Measurements from ENCODE around the gene MCRIP1. TPM values are rescaled to one million over a fixed set of nuclear protein-coding genes. Genes with fewer than 3 reads are reported as not detected.

MCRIP1 gene
- total RNA-seq, 1 experiment from 2014 or later = 58.3 TPM

- no peak for DNase-seq (ENCODE audit: low read depth)
These were observed 28.3 kb downstream of the MCRIP1 start for GRCh38 chr17:81804559-81805399.

- DNase-seq (ENCODE audit: low read depth) = no peak
These were observed 29.1 kb downstream of the MCRIP1 start, which contains the start of gene GCGR for GRCh38 chr17:81803728-81804558. Gene GCGR (plus strand): TSS chr17:81804150. CDS start chr17:81809019, 4,869 bp downstream.

GRCh38 chr17:81802856-81803643 is 30.0 kb downstream of the MCRIP1 start:
- DNase-seq (ENCODE audit: low read depth) = no peak

GRCh38 chr17:81802048-81802758 is 30.9 kb downstream of the MCRIP1 start:
- no peak for DNase-seq (ENCODE audit: low read depth)

- no peak for DNase-seq (ENCODE audit: low read depth)
These were observed 31.8 kb downstream of the MCRIP1 start for GRCh38 chr17:81801327-81801726.

GRCh38 chr17:81794509-81794908 is 38.6 kb downstream of the MCRIP1 start:
- DNase-seq (ENCODE audit: low read depth) = no peak

GRCh38 chr17:81794074-81794476 is 39.0 kb downstream of the MCRIP1 start:
- no peak for DNase-seq (ENCODE audit: low read depth)

GRCh38 chr17:81792675-81793615 is 40.1 kb downstream of the MCRIP1 start:
- no peak for DNase-seq (ENCODE audit: low read depth)

Other genes with a start within 250 kb of the MCRIP1 start
- gene NPLOC4, start 196.2 kb downstream of the MCRIP1 start, total RNA-seq (2014; rRNA removed; shearing (Covaris generic)) = 53.7 and 79.7 TPM in 2 replicates
- 2.5 and 5.3 TPM in 2 replicates for gene TSPAN10, start 196.1 kb downstream of the MCRIP1 start, total RNA-seq (2014; rRNA removed; shearing (Covaris generic))
- gene PDE6G, start 176.7 kb downstream of the MCRIP1 start, total RNA-seq (2014; rRNA removed; shearing (Covaris generic)) = 0.94 TPM in 1 of 2 replicates, not detected in the other
- gene OXLD1, start 166.7 kb downstream of the MCRIP1 start, total RNA-seq (2014; rRNA removed; shearing (Covaris generic)) = 39.3 and 48.3 TPM in 2 replicates
- gene CCDC137, start 166.6 kb downstream of the MCRIP1 start, total RNA-seq (2014; rRNA removed; shearing (Covaris generic)) = 14.6 and 32.1 TPM in 2 replicates
- gene ARL16, start 149.5 kb downstream of the MCRIP1 start, total RNA-seq (2014; rRNA removed; shearing (Covaris generic)) = 36.0 and 39.9 TPM in 2 replicates
- gene HGS, start 149.3 kb downstream of the MCRIP1 start, total RNA-seq (2014; rRNA removed; shearing (Covaris generic)) = 52.4 and 101 TPM in 2 replicates
- 11.7 and 14.1 TPM in 2 replicates for gene MRPL12, start 129.9 kb downstream of the MCRIP1 start, total RNA-seq (2014; rRNA removed; shearing (Covaris generic))
- 49.0 and 61.8 TPM in 2 replicates for gene SLC25A10, start 121.0 kb downstream of the MCRIP1 start, total RNA-seq (2014; rRNA removed; shearing (Covaris generic))
- not detected in 2 replicates for gene GCGR, start 29.1 kb downstream of the MCRIP1 start, total RNA-seq (2014; rRNA removed; shearing (Covaris generic))
- gene PPP1R27, start 1.8 kb upstream of the MCRIP1 start, total RNA-seq (2014; rRNA removed; shearing (Covaris generic)) = not detected in 2 replicates
- gene P4HB, start 27.2 kb upstream of the MCRIP1 start, total RNA-seq (2014; rRNA removed; shearing (Covaris generic)) = 1,409 and 1,513 TPM in 2 replicates
- 124 and 207 TPM in 2 replicates for gene ARHGDIA, start 38.0 kb upstream of the MCRIP1 start, total RNA-seq (2014; rRNA removed; shearing (Covaris generic))
- gene ALYREF, start 58.3 kb upstream of the MCRIP1 start, total RNA-seq (2014; rRNA removed; shearing (Covaris generic)) = 184 and 197 TPM in 2 replicates
- 201 and 233 TPM in 2 replicates for gene ANAPC11, start 58.4 kb upstream of the MCRIP1 start, total RNA-seq (2014; rRNA removed; shearing (Covaris generic))
- gene NPB, start 68.9 kb upstream of the MCRIP1 start, total RNA-seq (2014; rRNA removed; shearing (Covaris generic)) = 0.44 and 0.59 TPM in 2 replicates
- 36.0 and 43.4 TPM in 2 replicates for gene PCYT2, start 78.1 kb upstream of the MCRIP1 start, total RNA-seq (2014; rRNA removed; shearing (Covaris generic))
- 13.5 and 22.0 TPM in 2 replicates for gene SIRT7, start 84.9 kb upstream of the MCRIP1 start, total RNA-seq (2014; rRNA removed; shearing (Covaris generic))
- 8.1 and 15.1 TPM in 2 replicates for gene MAFG, start 94.4 kb upstream of the MCRIP1 start, total RNA-seq (2014; rRNA removed; shearing (Covaris generic))
- gene PYCR1, start 104.0 kb upstream of the MCRIP1 start, total RNA-seq (2014; rRNA removed; shearing (Covaris generic)) = 57.5 and 80.8 TPM in 2 replicates
- not detected in 2 replicates for gene MYADML2, start 113.9 kb upstream of the MCRIP1 start, total RNA-seq (2014; rRNA removed; shearing (Covaris generic))
- gene NOTUM, start 127.9 kb upstream of the MCRIP1 start, total RNA-seq (2014; rRNA removed; shearing (Covaris generic)) = 3.0 and 3.2 TPM in 2 replicates
- 27.4 and 33.0 TPM in 2 replicates for gene ASPSCR1, start 144.3 kb upstream of the MCRIP1 start, total RNA-seq (2014; rRNA removed; shearing (Covaris generic))
- gene CENPX, start 189.6 kb upstream of the MCRIP1 start, total RNA-seq (2014; rRNA removed; shearing (Covaris generic)) = 121 and 155 TPM in 2 replicates
- gene LRRC45, start 190.0 kb upstream of the MCRIP1 start, total RNA-seq (2014; rRNA removed; shearing (Covaris generic)) = 6.2 and 20.8 TPM in 2 replicates
- gene RAC3, start 198.4 kb upstream of the MCRIP1 start, total RNA-seq (2014; rRNA removed; shearing (Covaris generic)) = 16.4 and 19.8 TPM in 2 replicates
- gene DCXR, start 204.4 kb upstream of the MCRIP1 start, total RNA-seq (2014; rRNA removed; shearing (Covaris generic)) = 81.6 and 117 TPM in 2 replicates
- 8.4 and 18.6 TPM in 2 replicates for gene RFNG, start 218.5 kb upstream of the MCRIP1 start, total RNA-seq (2014; rRNA removed; shearing (Covaris generic))
- gene GPS1, start 218.6 kb upstream of the MCRIP1 start, total RNA-seq (2014; rRNA removed; shearing (Covaris generic)) = 136 and 137 TPM in 2 replicates
- gene DUS1L, start 232.5 kb upstream of the MCRIP1 start, total RNA-seq (2014; rRNA removed; shearing (Covaris generic)) = 50.9 and 72.4 TPM in 2 replicates